ENCODE results near the gene LDAH.

LDAH gene

DNA sequence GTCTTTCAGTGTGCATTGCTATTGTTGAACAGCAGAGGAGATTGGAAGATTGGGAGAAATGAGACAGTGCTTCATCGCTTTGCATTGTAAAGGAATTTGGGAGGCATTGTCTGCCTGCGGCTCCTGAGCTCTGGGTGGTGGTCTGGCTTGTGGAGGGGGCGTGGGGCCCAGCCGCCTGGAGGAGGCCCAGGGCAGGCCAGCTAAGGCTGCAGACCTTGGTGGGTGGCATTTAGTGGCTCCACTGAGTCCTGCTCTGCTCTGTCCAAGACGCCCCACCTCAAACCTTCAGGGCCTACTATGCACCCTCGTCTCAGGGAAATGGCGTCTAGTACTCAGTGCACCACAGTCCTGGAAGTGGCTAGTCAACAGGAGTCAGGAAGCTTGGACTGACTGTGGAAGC lies 166.3 kb downstream of the LDAH start:
- Histone ChIP-seq H3K4me3 (ENCODE audit: low read depth in 1 of 5, low read length in 5 of 5) (no peak overlapping the region), H3K4me1 (ENCODE audit: control insufficient read depth in 5 of 5, insufficient read depth in 5 of 5, low read length in 5 of 5) (peaks cover 0 to 4% (median 3%) of the 10 kb centered on the region in 5 donors), H3K9me3 (ENCODE audit: control insufficient read depth in 5 of 5, low read length in 5 of 5) (no peaks in the 10 kb centered on the region), H3K27me3 (ENCODE audit: control insufficient read depth in 5 of 5, insufficient read depth in 4 of 5, low read length in 5 of 5) (peaks cover 0 to 11% (median 6%) of the 10 kb centered on the region in 5 donors), H3K36me3 (ENCODE audit: control insufficient read depth in 5 of 5, insufficient read depth in 5 of 5, low read length in 5 of 5) (no peaks in the 10 kb centered on the region), H3K27ac (ENCODE audit: low read depth, low read length) (no peak overlapping the region), H3K9ac (ENCODE audit: low read length in 5 of 5) (no peak overlapping the region)

- Histone ChIP-seq H3K4me1 (ENCODE audit: control insufficient read depth in 5 of 5, insufficient read depth in 5 of 5, low read length in 5 of 5) (peaks cover 5 to 20% (median 18%) of the 10 kb centered on the region in 5 donors), H3K27ac (ENCODE audit: low read depth, low read length) (no peak overlapping the region), H3K9me3 (ENCODE audit: control insufficient read depth in 5 of 5, low read length in 5 of 5) (no peaks in the 10 kb centered on the region), H3K36me3 (ENCODE audit: control insufficient read depth in 5 of 5, insufficient read depth in 5 of 5, low read length in 5 of 5) (no peaks in the 10 kb centered on the region), H3K9ac (ENCODE audit: low read length in 5 of 5) (no peak overlapping the region), H3K4me3 (ENCODE audit: low read depth in 1 of 5, low read length in 5 of 5) (no peak overlapping the region), H3K27me3 (ENCODE audit: control insufficient read depth in 5 of 5, insufficient read depth in 4 of 5, low read length in 5 of 5) (peaks cover 0 to 4% (median 2%) of the 10 kb centered on the region in 5 donors)
Measured at GRCh38 chr2:20654535-20654813, 168.4 kb downstream of the LDAH start.

DNA sequence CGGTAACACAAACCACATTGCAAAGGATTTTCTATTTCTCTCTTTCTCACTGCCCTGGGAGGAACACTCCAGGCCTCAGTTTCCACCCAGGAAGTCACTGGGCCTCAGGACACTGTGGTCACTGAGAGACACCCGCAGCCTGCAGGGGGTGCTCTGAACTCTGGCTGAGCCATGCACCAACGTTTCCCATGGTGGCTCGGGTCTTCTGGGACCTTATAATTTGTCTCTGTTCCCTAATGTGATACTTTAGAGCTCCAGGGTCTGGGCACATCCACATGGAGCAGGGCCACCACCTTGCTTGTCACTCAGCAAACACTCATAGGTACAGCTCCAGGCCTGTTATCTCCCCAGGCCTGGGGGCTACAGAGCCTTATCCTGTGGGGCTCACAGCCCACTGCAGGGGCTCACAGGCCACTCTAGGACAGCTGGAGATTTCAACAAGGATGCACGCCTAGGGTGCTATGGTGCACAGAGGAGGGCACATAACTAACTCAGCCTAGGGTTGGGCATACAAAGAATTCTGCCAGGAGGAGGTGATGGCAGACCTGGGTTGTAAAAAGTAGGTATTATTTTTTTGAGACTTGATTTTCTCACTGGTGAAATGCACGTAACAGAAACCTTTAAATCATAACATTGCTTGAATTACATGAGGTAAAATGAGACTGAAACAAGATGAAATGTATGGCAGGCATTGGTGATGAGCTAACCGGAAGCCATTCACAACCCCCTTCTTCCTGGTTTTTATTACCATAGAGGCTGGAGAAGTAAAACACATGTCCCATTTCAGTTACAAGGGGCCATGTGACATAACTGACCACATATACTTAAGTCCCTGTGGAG lies 169.0 kb downstream of the LDAH start:
- Histone ChIP-seq H3K4me3 (ENCODE audit: low read depth in 1 of 5, low read length in 5 of 5) (no peak overlapping the region), H3K4me1 (ENCODE audit: control insufficient read depth in 5 of 5, insufficient read depth in 5 of 5, low read length in 5 of 5) (peaks cover 5 to 26% (median 24%) of the 10 kb centered on the region in 5 donors), H3K36me3 (ENCODE audit: control insufficient read depth in 5 of 5, insufficient read depth in 5 of 5, low read length in 5 of 5) (no peaks in the 10 kb centered on the region), H3K9ac (ENCODE audit: low read length in 5 of 5) (no peak overlapping the region), H3K27me3 (ENCODE audit: control insufficient read depth in 5 of 5, insufficient read depth in 4 of 5, low read length in 5 of 5) (peaks cover 0 to 4% (median 2%) of the 10 kb centered on the region in 5 donors), H3K27ac (ENCODE audit: low read depth, low read length) (no peak overlapping the region), H3K9me3 (ENCODE audit: control insufficient read depth in 5 of 5, low read length in 5 of 5) (no peaks in the 10 kb centered on the region)

DNA sequence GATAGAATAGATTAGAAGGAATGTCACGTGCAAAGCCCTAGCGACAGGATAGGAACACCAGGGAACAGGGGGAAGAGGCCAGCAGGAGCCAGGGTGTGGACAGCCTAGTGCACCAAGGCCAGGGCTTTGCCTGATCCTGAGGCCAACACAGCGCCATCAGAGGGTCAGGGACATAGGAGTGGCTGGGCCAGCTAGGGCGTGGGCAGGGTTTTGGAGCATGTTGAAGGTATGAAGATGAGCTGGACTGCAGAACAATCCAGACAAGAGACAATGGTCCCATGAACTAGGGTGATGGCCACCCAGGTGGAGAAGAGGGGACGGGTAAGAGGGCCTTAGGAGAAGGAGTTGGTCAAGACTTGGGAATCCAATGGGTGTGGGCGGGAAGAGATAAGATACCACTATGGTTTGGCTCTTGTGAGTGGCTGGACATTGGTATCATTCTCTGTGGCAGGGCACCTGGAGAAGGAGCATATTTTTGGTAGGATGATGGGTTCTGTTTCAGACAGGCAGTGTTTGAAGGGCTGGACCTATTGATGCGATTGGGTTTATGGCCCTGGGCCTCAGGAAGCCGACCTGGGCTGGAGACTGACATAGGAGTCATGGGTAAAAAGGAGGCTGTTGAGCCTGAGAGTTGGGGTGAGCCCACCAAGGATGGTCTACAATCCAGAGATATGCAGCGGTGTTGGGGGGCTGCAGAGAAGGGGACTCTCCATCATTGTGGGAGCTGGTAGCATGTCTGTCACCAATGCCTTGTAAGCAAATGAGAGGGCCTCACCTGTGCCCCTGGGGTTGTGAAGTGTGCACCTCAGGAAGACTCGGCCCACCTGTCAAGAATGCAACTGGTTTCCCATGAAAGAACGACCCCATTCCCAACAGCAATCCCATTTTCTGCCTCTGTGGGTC lies 170.0 kb downstream of the LDAH start:
- Histone ChIP-seq H3K9ac (ENCODE audit: low read length in 5 of 5) (no peak overlapping the region), H3K27ac (ENCODE audit: low read depth, low read length) (no peak overlapping the region), H3K27me3 (ENCODE audit: control insufficient read depth in 5 of 5, insufficient read depth in 4 of 5, low read length in 5 of 5) (peaks cover 0 to 4% (median 2%) of the 10 kb centered on the region in 5 donors)

GRCh38 chr2:20652141-20652540 lies 170.8 kb downstream of the LDAH start:
- Histone ChIP-seq H3K9ac (ENCODE audit: low read length in 5 of 5) (no peak overlapping the region), H3K4me1 (ENCODE audit: control insufficient read depth in 5 of 5, insufficient read depth in 5 of 5, low read length in 5 of 5) (peaks cover 5 to 40% (median 34%) of the 10 kb centered on the region in 5 donors), H3K27me3 (ENCODE audit: control insufficient read depth in 5 of 5, insufficient read depth in 4 of 5, low read length in 5 of 5) (no peaks in the 10 kb centered on the region), H3K4me3 (ENCODE audit: low read depth in 1 of 5, low read length in 5 of 5) (no peak overlapping the region), H3K27ac (ENCODE audit: low read depth, low read length) (no peak overlapping the region), H3K9me3 (ENCODE audit: control insufficient read depth in 5 of 5, low read length in 5 of 5) (no peaks in the 10 kb centered on the region), H3K36me3 (ENCODE audit: control insufficient read depth in 5 of 5, insufficient read depth in 5 of 5, low read length in 5 of 5) (peaks cover 0 to 2% (median 0%) of the 10 kb centered on the region in 5 donors)

More for the DNA sequence above, 170.0 kb downstream of the LDAH start:
- peaks cover 5 to 35% (median 29%) of the 10 kb centered on the region in 5 donors for H3K4me1 ChIP-seq (ENCODE audit: control insufficient read depth in 5 of 5, insufficient read depth in 5 of 5, low read length in 5 of 5)
- H3K9me3 ChIP-seq (ENCODE audit: control insufficient read depth in 5 of 5, low read length in 5 of 5), result no peaks in the 10 kb centered on the region
- no peaks in the 10 kb centered on the region for H3K36me3 ChIP-seq (ENCODE audit: control insufficient read depth in 5 of 5, insufficient read depth in 5 of 5, low read length in 5 of 5)
- H3K4me3 ChIP-seq (ENCODE audit: low read depth in 1 of 5, low read length in 5 of 5), result no peak overlapping the region

GRCh38 chr2:20651731-20652099 lies 171.2 kb downstream of the LDAH start:
- Histone ChIP-seq H3K4me1 (ENCODE audit: control insufficient read depth in 5 of 5, insufficient read depth in 5 of 5, low read length in 5 of 5) (peaks cover 5 to 40% (median 34%) of the 10 kb centered on the region in 5 donors), H3K9me3 (ENCODE audit: control insufficient read depth in 5 of 5, low read length in 5 of 5) (no peaks in the 10 kb centered on the region), H3K27me3 (ENCODE audit: control insufficient read depth in 5 of 5, insufficient read depth in 4 of 5, low read length in 5 of 5) (no peaks in the 10 kb centered on the region), H3K36me3 (ENCODE audit: control insufficient read depth in 5 of 5, insufficient read depth in 5 of 5, low read length in 5 of 5) (peaks cover 0 to 5% (median under 1%) of the 10 kb centered on the region in 5 donors), H3K4me3 (ENCODE audit: low read depth in 1 of 5, low read length in 5 of 5) (peak overlapping the region; percentile 81 to 89 (median 84)), H3K9ac (ENCODE audit: low read length in 5 of 5) (peak overlapping the region in 4 of 5 donors; percentile 75 to 87 (median 82)), H3K27ac (ENCODE audit: low read depth, low read length) (no peak overlapping the region)

GRCh38 chr2:20650877-20651730 lies 171.8 kb downstream of the LDAH start, which contains the start of gene HS1BP3:
Gene HS1BP3, minus strand, starts transcription at chr2:20651098. Its CDS starts 35 bp downstream, at chr2:20651063.
- peak within 1 kb of the TSS; percentile 84 for H3K27ac ChIP-seq (ENCODE audit: low read depth, low read length)
- H3K4me1 ChIP-seq (ENCODE audit: control insufficient read depth in 5 of 5, insufficient read depth in 5 of 5, low read length in 5 of 5), result peaks cover 5 to 40% (median 34%) of the 10 kb centered on the region in 5 donors
- peak within 1 kb of the TSS; percentile 81 to 89 (median 84) for H3K4me3 ChIP-seq (ENCODE audit: low read depth in 1 of 5, low read length in 5 of 5)
- H3K27me3 ChIP-seq (ENCODE audit: control insufficient read depth in 5 of 5, insufficient read depth in 4 of 5, low read length in 5 of 5), result no peaks in the 10 kb centered on the region
- no peaks in the 10 kb centered on the region for H3K9me3 ChIP-seq (ENCODE audit: control insufficient read depth in 5 of 5, low read length in 5 of 5)
- H3K9ac ChIP-seq (ENCODE audit: low read length in 5 of 5), result peak within 1 kb of the TSS; percentile 81 to 98 (median 92)
- H3K36me3 ChIP-seq (ENCODE audit: control insufficient read depth in 5 of 5, insufficient read depth in 5 of 5, low read length in 5 of 5), result peaks cover 0 to 12% (median 6%) of the 10 kb centered on the region in 5 donors

GRCh38 chr2:20650393-20650876 lies 172.5 kb downstream of the LDAH start:
- H3K27ac ChIP-seq (ENCODE audit: low read depth, low read length), result peak overlapping the region; percentile 84
- peaks cover 0 to 18% (median 12%) of the 10 kb centered on the region in 5 donors for H3K36me3 ChIP-seq (ENCODE audit: control insufficient read depth in 5 of 5, insufficient read depth in 5 of 5, low read length in 5 of 5)
- H3K9ac ChIP-seq (ENCODE audit: low read length in 5 of 5), result peak overlapping the region; percentile 75 to 98 (median 92)
- H3K4me3 ChIP-seq (ENCODE audit: low read depth in 1 of 5, low read length in 5 of 5), result peak overlapping the region; percentile 81 to 89 (median 83)
- H3K4me1 ChIP-seq (ENCODE audit: control insufficient read depth in 5 of 5, insufficient read depth in 5 of 5, low read length in 5 of 5), result peaks cover 5 to 40% (median 34%) of the 10 kb centered on the region in 5 donors
- H3K9me3 ChIP-seq (ENCODE audit: control insufficient read depth in 5 of 5, low read length in 5 of 5), result no peaks in the 10 kb centered on the region
- H3K27me3 ChIP-seq (ENCODE audit: control insufficient read depth in 5 of 5, insufficient read depth in 4 of 5, low read length in 5 of 5), result no peaks in the 10 kb centered on the region

- H3K9ac ChIP-seq (ENCODE audit: low read length in 5 of 5), result peak overlapping the region; percentile 75 to 98 (median 92)
- no peaks in the 10 kb centered on the region for H3K9me3 ChIP-seq (ENCODE audit: control insufficient read depth in 5 of 5, low read length in 5 of 5)
- peaks cover 0 to 23% (median 17%) of the 10 kb centered on the region in 5 donors for H3K36me3 ChIP-seq (ENCODE audit: control insufficient read depth in 5 of 5, insufficient read depth in 5 of 5, low read length in 5 of 5)
- peak overlapping the region; percentile 84 for H3K27ac ChIP-seq (ENCODE audit: low read depth, low read length)
- no peaks in the 10 kb centered on the region for H3K27me3 ChIP-seq (ENCODE audit: control insufficient read depth in 5 of 5, insufficient read depth in 4 of 5, low read length in 5 of 5)
- H3K4me3 ChIP-seq (ENCODE audit: low read depth in 1 of 5, low read length in 5 of 5), result peak overlapping the region; percentile 81 to 89 (median 83)
- peaks cover 5 to 40% (median 34%) of the 10 kb centered on the region in 5 donors for H3K4me1 ChIP-seq (ENCODE audit: control insufficient read depth in 5 of 5, insufficient read depth in 5 of 5, low read length in 5 of 5)
Measured at GRCh38 chr2:20649976-20650375, 172.9 kb downstream of the LDAH start.

Measured in subcutaneous abdominal adipose tissue (tissue), 5 donors.